ENCODE data around the gene MRPL55.

GRCh38 chr1:228139931-228140723 lies 31.0 kb upstream of the MRPL55 start, which contains the start of gene GUK1:
- peak; percentile 71 for TF ChIP-seq POLR2A (IDR thresholded peaks at IDR 0.05; ENCODE audit: extremely low read depth, insufficient read length)
- TF ChIP-seq, protein P1, sequence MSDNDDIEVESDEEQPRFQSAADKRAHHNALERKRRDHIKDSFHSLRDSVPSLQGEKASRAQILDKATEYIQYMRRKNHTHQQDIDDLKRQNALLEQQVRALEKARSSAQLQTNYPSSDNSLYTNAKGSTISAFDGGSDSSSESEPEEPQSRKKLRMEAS (IDR thresholded peaks at IDR 0.05; ENCODE audit: low read depth, low read length) = no peak; the same call in 1 of the 2 replicates
- no peak for TF ChIP-seq CTCF (IDR thresholded peaks at IDR 0.05; ENCODE audit: low read depth, low read length)
- peak; percentile 48 for TF ChIP-seq MYC (IDR thresholded peaks at IDR 0.05; ENCODE audit: low read depth, low read length)
